Upper lobe of right lung (tissue), 1 donor: ENCODE data around the gene GBP7. TPM values are rescaled to one million over a fixed set of nuclear protein-coding genes. Genes with fewer than 3 reads are reported as not detected.

Experiments
- ATAC-seq: fragments of 200-7000 bp; cut with Tn5 transposase; one replicate; pipeline ENCODE4 v1.9.1; 2020; ENCODE audit warnings: mild to moderate bottlenecking, moderate library complexity
- DNase-seq: peaks from one replicate; pipeline ENCODE4 v3.0.0-alpha.2; 2020
- H3K27ac ChIP-seq: fragments of 200-600 bp; one replicate; pipeline ENCODE4 v1.8.0; 2022
- H3K27me3 ChIP-seq: fragments of 200-600 bp; one replicate; pipeline ENCODE4 v1.8.0; 2022; ENCODE audit warnings: mild to moderate bottlenecking
- H3K36me3 ChIP-seq: fragments of 200-600 bp; one replicate; pipeline ENCODE4 v1.8.0; 2022
- H3K4me1 ChIP-seq: fragments of 200-600 bp; one replicate; pipeline ENCODE4 v1.8.0; 2022
- H3K4me3 ChIP-seq: fragments of 200-600 bp; one replicate; pipeline ENCODE4 v1.8.0; 2022; ENCODE audit warnings: mild to moderate bottlenecking
- H3K9me3 ChIP-seq: fragments of 200-600 bp; one replicate; pipeline ENCODE4 v1.8.0; 2022
- intact Hi-C: fragments of 100-400 bp; cut with DNase I; formaldehyde crosslinking; loops from one replicate; pipeline ENCODE4 v1.11.0; 2022
- total RNA-seq: library from RNA; stranded (reverse); fragmentation: NEBNext Ultra II Directional; extraction: Animal tissue kit (Norgen Biotek cat#: 25700); gene quantifications from one replicate; pipeline ENCODE4 v1.2.1, GENCODE V29; 2021
- TF ChIP-seq, protein P1 (sequence below): fragments of 200-600 bp; IDR thresholded peaks from one replicate; pipeline ENCODE4 v1.8.0; 2022; ENCODE audit warnings: antibody characterized with exemption
- donor health status: DM: no; HTN: yes; CAD: no; lungs with severe emphysema.

Gene GBP7
- total RNA-seq, 1 donor from 2014 or later = 0.32 TPM

DNA sequence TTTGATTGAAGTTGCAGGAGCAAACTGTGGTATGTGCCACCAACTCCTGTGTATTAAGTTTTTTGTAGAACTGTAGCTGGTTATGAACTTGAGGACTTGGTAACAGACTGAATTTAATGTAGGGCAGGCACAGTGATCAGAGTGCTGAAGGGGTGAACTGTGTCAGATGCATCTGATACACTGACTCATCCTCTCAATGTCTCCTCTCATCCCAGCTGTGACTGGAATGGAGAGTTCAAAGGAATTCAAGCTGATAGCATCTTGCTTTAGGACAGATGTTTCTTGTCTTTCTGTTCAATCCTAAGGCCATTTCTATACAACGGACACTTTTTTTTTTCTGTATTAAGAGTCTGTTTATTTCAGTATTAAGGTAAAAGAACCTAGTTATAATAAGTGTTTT lies 85.8 kb downstream of the GBP7 start:
- Histone ChIP-seq H3K4me1 (no peaks in the 10 kb centered on the region), H3K4me3 (no peak overlapping the region), H3K27ac (no peak overlapping the region), H3K36me3 (no peaks in the 10 kb centered on the region), H3K9me3 (no peaks in the 10 kb centered on the region), H3K27me3 (no peaks in the 10 kb centered on the region)
- TF ChIP-seq, protein P1, sequence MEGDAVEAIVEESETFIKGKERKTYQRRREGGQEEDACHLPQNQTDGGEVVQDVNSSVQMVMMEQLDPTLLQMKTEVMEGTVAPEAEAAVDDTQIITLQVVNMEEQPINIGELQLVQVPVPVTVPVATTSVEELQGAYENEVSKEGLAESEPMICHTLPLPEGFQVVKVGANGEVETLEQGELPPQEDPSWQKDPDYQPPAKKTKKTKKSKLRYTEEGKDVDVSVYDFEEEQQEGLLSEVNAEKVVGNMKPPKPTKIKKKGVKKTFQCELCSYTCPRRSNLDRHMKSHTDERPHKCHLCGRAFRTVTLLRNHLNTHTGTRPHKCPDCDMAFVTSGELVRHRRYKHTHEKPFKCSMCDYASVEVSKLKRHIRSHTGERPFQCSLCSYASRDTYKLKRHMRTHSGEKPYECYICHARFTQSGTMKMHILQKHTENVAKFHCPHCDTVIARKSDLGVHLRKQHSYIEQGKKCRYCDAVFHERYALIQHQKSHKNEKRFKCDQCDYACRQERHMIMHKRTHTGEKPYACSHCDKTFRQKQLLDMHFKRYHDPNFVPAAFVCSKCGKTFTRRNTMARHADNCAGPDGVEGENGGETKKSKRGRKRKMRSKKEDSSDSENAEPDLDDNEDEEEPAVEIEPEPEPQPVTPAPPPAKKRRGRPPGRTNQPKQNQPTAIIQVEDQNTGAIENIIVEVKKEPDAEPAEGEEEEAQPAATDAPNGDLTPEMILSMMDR = no peak
- DNase-seq (no peak), ATAC-seq (no peak)
- intact Hi-C loops = no loop called here

DNA sequence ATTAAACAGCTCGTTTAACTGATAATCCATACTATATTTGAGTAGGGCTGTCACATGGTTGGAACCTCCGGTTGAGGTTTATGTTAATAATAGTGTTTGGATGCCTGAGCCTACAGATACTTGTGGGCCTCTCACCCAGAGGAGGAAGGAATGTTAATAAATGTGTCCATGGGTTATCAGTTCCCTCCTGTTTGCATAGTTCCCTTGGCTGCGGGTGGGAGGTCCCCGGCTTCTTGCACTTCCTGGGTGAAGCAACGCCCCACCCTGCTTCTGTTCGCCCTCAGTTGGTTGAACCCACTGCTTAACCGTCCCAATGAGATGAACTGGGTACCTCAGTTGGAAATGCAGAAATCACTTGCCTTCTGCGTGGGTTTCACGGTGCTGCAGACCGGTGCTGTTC lies 87.2 kb downstream of the GBP7 start:
- H3K9me3 ChIP-seq = no peaks in the 10 kb centered on the region
- intact Hi-C loops = no loop called here
- no peak for ATAC-seq
- no peaks in the 10 kb centered on the region for H3K4me1 ChIP-seq
- H3K4me3 ChIP-seq = no peak overlapping the region
- no peaks in the 10 kb centered on the region for H3K36me3 ChIP-seq
- TF ChIP-seq, protein P1 = no peak
- no peaks in the 10 kb centered on the region for H3K27me3 ChIP-seq
- no peak overlapping the region for H3K27ac ChIP-seq
- DNase-seq = no peak

DNA sequence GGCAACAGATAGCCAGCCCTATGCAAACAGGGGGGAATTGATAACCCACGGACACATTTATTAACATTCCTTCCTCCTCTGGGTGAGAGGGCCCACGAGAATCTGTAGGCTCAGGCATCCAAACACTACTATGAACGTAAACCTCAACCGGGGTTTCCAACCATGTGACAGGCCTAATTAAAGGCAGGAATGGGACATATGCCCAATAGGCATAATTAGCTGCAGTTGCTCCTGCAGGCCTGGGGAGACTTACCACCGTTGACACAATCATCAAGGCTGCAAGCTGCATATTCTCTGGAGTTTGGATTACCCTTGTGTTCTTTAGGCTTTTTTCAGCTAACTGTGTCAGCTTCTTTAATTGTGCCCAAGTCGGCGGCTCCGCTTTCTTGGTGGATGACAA lies 88.6 kb downstream of the GBP7 start:
- Histone ChIP-seq H3K9me3 (no peaks in the 10 kb centered on the region), H3K27ac (no peak overlapping the region), H3K4me3 (no peak overlapping the region), H3K36me3 (no peaks in the 10 kb centered on the region), H3K4me1 (no peaks in the 10 kb centered on the region), H3K27me3 (no peaks in the 10 kb centered on the region)
- DNase-seq (no peak), ATAC-seq (no peak)
- intact Hi-C loops = no loop called here
- TF ChIP-seq, protein P1 = no peak

DNA sequence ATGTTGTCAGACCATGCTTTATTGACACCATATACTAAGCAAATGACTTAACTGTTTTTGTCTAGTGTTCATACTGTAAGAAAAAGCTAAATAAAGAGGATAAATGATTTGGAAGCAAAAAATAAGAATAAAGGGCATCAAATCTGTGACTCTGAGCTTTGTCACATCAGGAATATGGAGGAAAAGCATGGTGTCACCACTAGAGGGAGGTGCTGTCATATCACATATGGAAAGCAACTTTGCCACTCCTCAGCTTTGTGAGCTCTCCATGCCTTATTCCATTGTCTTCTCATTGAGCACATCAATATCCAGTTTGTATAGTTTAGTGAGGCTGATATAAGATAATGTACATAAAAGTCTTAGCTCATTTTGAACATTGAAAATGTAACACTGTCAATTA lies 90.0 kb downstream of the GBP7 start:
- no peak for DNase-seq
- Histone ChIP-seq H3K36me3 (no peaks in the 10 kb centered on the region), H3K27ac (no peak overlapping the region), H3K27me3 (no peaks in the 10 kb centered on the region), H3K4me3 (no peak overlapping the region), H3K9me3 (no peaks in the 10 kb centered on the region), H3K4me1 (no peaks in the 10 kb centered on the region)
- intact Hi-C loops = no loop called here
- peak; percentile 79 for ATAC-seq
- TF ChIP-seq, protein P1 = peak; percentile 63

Other genes with a start within 250 kb of the GBP7 start
- gene KYAT3, start 183.4 kb downstream of the GBP7 start, total RNA-seq = 17.9 TPM
- 16.2 TPM for gene RBMXL1, start 183.4 kb downstream of the GBP7 start, total RNA-seq
- 46.6 TPM for gene GBP3, start 153.1 kb downstream of the GBP7 start, total RNA-seq
- gene GBP1, start 110.8 kb downstream of the GBP7 start, total RNA-seq = 42.2 TPM
- 40.8 TPM for gene GBP2, start 49.9 kb downstream of the GBP7 start, total RNA-seq
- 32.9 TPM for gene GBP4, start 22.9 kb upstream of the GBP7 start, total RNA-seq
- gene GBP5, start 96.9 kb upstream of the GBP7 start, total RNA-seq = 5.4 TPM
- gene GBP6, start 188.1 kb upstream of the GBP7 start, total RNA-seq = 0.12 TPM